GM21576 (cell line): ENCODE measurements around the gene JAKMIP1.

ENCODE experiments used
- ATAC-seq: cut with Tn5 transposase; IDR thresholded peaks from one replicate; pipeline ENCODE4 v1.9.1; 2021; ENCODE audit warnings: mild to moderate bottlenecking, moderate library complexity; ENCODE audit not compliant: unreplicated experiment

Gene JAKMIP1

GRCh38 chr4:6049278-6049677 is 151.1 kb downstream of the JAKMIP1 start:
- no peak for ATAC-seq

- ATAC-seq: no peak
Measured at GRCh38 chr4:6048537-6048936, 151.8 kb downstream of the JAKMIP1 start.

- ATAC-seq: no peak
Measured at GRCh38 chr4:6047130-6047673, 153.1 kb downstream of the JAKMIP1 start.

GRCh38 chr4:6046526-6047129 is 153.7 kb downstream of the JAKMIP1 start:
- no peak for ATAC-seq

GRCh38 chr4:6044805-6045204 is 155.5 kb downstream of the JAKMIP1 start:
- ATAC-seq: no peak

GRCh38 chr4:6044276-6044675 is 156.1 kb downstream of the JAKMIP1 start:
- ATAC-seq: no peak

GRCh38 chr4:6043843-6044242 is 156.5 kb downstream of the JAKMIP1 start:
- ATAC-seq: no peak

- ATAC-seq: no peak
Measured at GRCh38 chr4:6043188-6043587, 157.2 kb downstream of the JAKMIP1 start.

- no peak for ATAC-seq
Measured at GRCh38 chr4:6042293-6043063, 157.9 kb downstream of the JAKMIP1 start.

GRCh38 chr4:6041800-6042199 is 158.5 kb downstream of the JAKMIP1 start:
- no peak for ATAC-seq

GRCh38 chr4:6038711-6039110 is 161.6 kb downstream of the JAKMIP1 start:
- ATAC-seq: no peak

- no peak for ATAC-seq
Measured at GRCh38 chr4:6035786-6036185, 164.6 kb downstream of the JAKMIP1 start.

GRCh38 chr4:6033381-6033780 is 167.0 kb downstream of the JAKMIP1 start:
- no peak for ATAC-seq

- no peak for ATAC-seq
Measured at GRCh38 chr4:6032249-6033244, 167.8 kb downstream of the JAKMIP1 start.

- no peak for ATAC-seq
Measured at GRCh38 chr4:6031846-6032245, 168.5 kb downstream of the JAKMIP1 start.

- ATAC-seq: no peak
Measured at GRCh38 chr4:6030679-6031078, 169.7 kb downstream of the JAKMIP1 start.

GRCh38 chr4:6029254-6029653 is 171.1 kb downstream of the JAKMIP1 start:
- ATAC-seq: no peak

GRCh38 chr4:6028168-6028567 is 172.2 kb downstream of the JAKMIP1 start:
- ATAC-seq: no peak

- ATAC-seq: no peak
Measured at GRCh38 chr4:6027392-6027791, 173.0 kb downstream of the JAKMIP1 start.

GRCh38 chr4:6024313-6024960 is 175.9 kb downstream of the JAKMIP1 start:
- ATAC-seq: no peak

- no peak for ATAC-seq
Measured at GRCh38 chr4:6023731-6024130, 176.6 kb downstream of the JAKMIP1 start.
